ENCODE data around the gene DCHS1.

GRCh38 chr11:6617315-6617781 is 38.3 kb downstream of the DCHS1 start:
- TF ChIP-seq POLR2A (IDR thresholded peaks at IDR 0.05; ENCODE audit: low read depth, low read length) (no peak), TAF1 (IDR thresholded peaks at IDR 0.05; ENCODE audit: borderline replicate concordance, low read depth, low read length) (no peak)
